IMR-90 (cell line): ENCODE measurements around the gene ZNFX1. TPM values are rescaled to one million over a fixed set of nuclear protein-coding genes. Genes with fewer than 3 reads are reported as not detected.
A peak's percentile ranks its signal among the peaks of the same experiment; 100 is the strongest.

Experiments
- ATAC-seq: fragments of 200-7000 bp; cut with Tn5 transposase; 2 replicates; pipeline ENCODE4 v1.9.1; 2020; ENCODE audit warnings: low read depth, mild to moderate bottlenecking, moderate library complexity
- BruUV-seq: library from RNA; stranded (reverse); fragments of 400-500 nt; replicated peaks from 2 replicates; lab custom pipeline; 2021; lab: Mats Ljungman, UMichigan
- CTCF ChIA-PET: fragments of 300-600 bp; formaldehyde crosslinking; extraction: SDS; loops from one replicate; lab custom pipeline; 2021; ENCODE audit warnings: antibody characterized with exemption; lab: Yijun Ruan, JAX
- POLR2A ChIA-PET: fragments of 300-600 bp; sonication (Branson Sonifier 250); formaldehyde crosslinking; loops from one replicate; lab custom pipeline; 2022; ENCODE audit warnings: antibody characterized with exemption; ENCODE audit not compliant: unreplicated experiment; lab: Charles Lee
- DNase-seq: peaks from one replicate; pipeline ENCODE4 v3.0.0; 2013
- H2AFZ ChIP-seq: replicated peaks from 2 replicates; pipeline ENCODE3; 2013; ENCODE audit warnings: low read length, mild to moderate bottlenecking; ENCODE audit not compliant: poor library complexity
- H2AK5ac ChIP-seq: 2 replicates; pipeline ENCODE4 v1.6.1; 2013; ENCODE audit warnings: low read depth, low read length, inconsistent platforms
- H2AK9ac ChIP-seq: replicated peaks from 2 replicates; pipeline ENCODE3; 2013; ENCODE audit warnings: mild to moderate bottlenecking, low read depth, low read length, moderate library complexity; ENCODE audit not compliant: poor library complexity
- H2BK120ac ChIP-seq: 2 replicates; pipeline ENCODE4 v1.6.1; 2013; ENCODE audit warnings: low read depth, low read length, inconsistent platforms
- H2BK15ac ChIP-seq: 3 replicates; pipeline ENCODE4 v1.6.1; 2013; ENCODE audit warnings: low read depth, low read length, inconsistent platforms
- H2BK20ac ChIP-seq: 2 replicates; pipeline ENCODE4 v1.6.1; 2013; ENCODE audit warnings: low read depth, mild to moderate bottlenecking, inconsistent platforms, low read length, moderate library complexity
- H2BK5ac ChIP-seq: 2 replicates; pipeline ENCODE4 v1.6.1; 2013; ENCODE audit warnings: mild to moderate bottlenecking, low read depth, low read length, inconsistent platforms; ENCODE audit not compliant: poor library complexity, severe bottlenecking
- H3K14ac ChIP-seq: replicated peaks from 2 replicates; pipeline ENCODE4 v1.6.1; 2013; ENCODE audit warnings: low read depth, low read length, inconsistent platforms
- H3K18ac ChIP-seq: 2 replicates; pipeline ENCODE4 v1.6.1; 2013; ENCODE audit warnings: low read depth, low read length, control low read depth
- H3K23ac ChIP-seq: 2 replicates; pipeline ENCODE4 v1.6.1; 2013; ENCODE audit warnings: low read depth, low read length, inconsistent platforms
- H3K27ac ChIP-seq: 2 replicates; pipeline ENCODE4 v1.5.1; 2013; ENCODE audit warnings: mild to moderate bottlenecking, control low read depth, low read length; ENCODE audit not compliant: insufficient read depth
- H3K27me3 ChIP-seq: 2 replicates; pipeline ENCODE4 v1.6.1; 2013; ENCODE audit warnings: low read length; ENCODE audit not compliant: control insufficient read depth, insufficient read depth
- H3K36me3 ChIP-seq: 2 replicates; pipeline ENCODE4 v1.6.1; 2013; ENCODE audit warnings: low read length, mixed read lengths; ENCODE audit not compliant: control insufficient read depth, insufficient read depth
- H3K4ac ChIP-seq: 2 replicates; pipeline ENCODE4 v1.6.1; 2013; ENCODE audit warnings: low read depth, low read length, inconsistent platforms
- H3K4me1 ChIP-seq: 2 replicates; pipeline ENCODE4 v1.6.1; 2013; ENCODE audit warnings: low read length, mixed read lengths; ENCODE audit not compliant: control insufficient read depth, insufficient read depth
- H3K4me2 ChIP-seq: 2 replicates; pipeline ENCODE4 v1.6.1; 2013; ENCODE audit warnings: low read depth, mild to moderate bottlenecking, control low read depth, low read length, moderate library complexity
- H3K4me3 ChIP-seq: 2 replicates; pipeline ENCODE4 v1.5.1; 2013; ENCODE audit warnings: low read depth, mild to moderate bottlenecking, control low read depth, low read length, moderate library complexity; ENCODE audit not compliant: insufficient read depth
- H3K56ac ChIP-seq: 2 replicates; pipeline ENCODE4 v1.6.1; 2013; ENCODE audit warnings: low read length, inconsistent platforms; ENCODE audit not compliant: insufficient read depth; ENCODE audit errors: extremely low read depth
- H3K79me1 ChIP-seq, 2 experiments: 2 replicates each; pipeline ENCODE4 v1.6.1; 2013; ENCODE audit warnings: low read length in 2 of 2, inconsistent platforms in 1 of 2, low read depth in 1 of 2
- H3K9ac ChIP-seq: 2 replicates; pipeline ENCODE4 v1.6.1; 2013; ENCODE audit warnings: low read depth, low read length, control low read depth
- H3K9me1 ChIP-seq: 2 replicates; pipeline ENCODE4 v1.6.1; 2013; ENCODE audit warnings: low read length, inconsistent platforms; ENCODE audit not compliant: insufficient read depth
- H3K9me3 ChIP-seq: 2 replicates; pipeline ENCODE4 v1.6.1; 2013; ENCODE audit warnings: low read length; ENCODE audit not compliant: control insufficient read depth, insufficient read depth
- H4K20me1 ChIP-seq: 2 replicates; pipeline ENCODE4 v1.6.1; 2013; ENCODE audit warnings: low read length, inconsistent platforms; ENCODE audit not compliant: insufficient read depth
- H4K5ac ChIP-seq: 2 replicates; pipeline ENCODE4 v1.6.1; 2013; ENCODE audit warnings: mild to moderate bottlenecking, low read depth, low read length, control low read depth
- H4K8ac ChIP-seq, 2 experiments: 2 replicates each; pipeline ENCODE4 v1.6.1; 2013; ENCODE audit warnings: low read depth in 2 of 2, low read length in 2 of 2, control low read depth in 1 of 2, inconsistent platforms in 1 of 2
- H4K91ac ChIP-seq: 2 replicates; pipeline ENCODE4 v1.6.1; 2013; ENCODE audit warnings: low read depth, low read length, inconsistent platforms; ENCODE audit not compliant: insufficient read depth
- BHLHE40 ChIP-seq: fragments of 150-350 bp; IDR thresholded peaks from 2 replicates; pipeline ENCODE4 v1.6.1; 2016; ENCODE audit warnings: mild to moderate bottlenecking, low read depth, low read length
- ELK1 ChIP-seq: fragments of 150-350 bp; IDR thresholded peaks from 2 replicates; pipeline ENCODE4 v1.6.1; 2016; ENCODE audit warnings: low read depth, mild to moderate bottlenecking, low read length, moderate library complexity, borderline replicate concordance
- FOS ChIP-seq: fragments of 150-350 bp; IDR thresholded peaks from 2 replicates; pipeline ENCODE4 v1.6.1; 2016; ENCODE audit warnings: low read depth, low read length
- WGBS, 2 experiments: methylation state at CpG; one replicate each; pipeline versions ENCODE4 v1.1.5 to v1.1.7; 2013; ENCODE audit warnings: missing lambda C conversion rate in 2 of 2; ENCODE audit not compliant: insufficient read length in 1 of 2; ENCODE audit errors: extremely low coverage in 2 of 2; 5-methylcytosine and 5-hydroxymethylcytosine counted together
- dilution Hi-C: fragments of 300-500 bp; cut with HindIII; formaldehyde crosslinking; loops from one replicate; pipeline ENCODE4 v1.14.3; 2018; ENCODE audit warnings: low sequenced_read_pairs; ENCODE audit not compliant: unreplicated experiment
- in situ Hi-C: fragments of 300-500 bp; cut with MboI; formaldehyde crosslinking; loops from 3 replicates; pipeline ENCODE4 v1.14.3; 2019; ENCODE audit warnings: low sequenced_read_pairs, inconsistent platforms, mixed read lengths
- intact Hi-C: fragments of 100-400 bp; cut with micrococcal nuclease; formaldehyde crosslinking; loops from 2 replicates; pipeline ENCODE4 v1.10.0; 2022
- polyA plus RNA-seq, 3 experiments: library from polyadenylated mRNA; depleted of rRNA; stranded (reverse); fragments of >200 nt; gene quantifications; 2 replicates each; pipeline ENCODE4 v1.2.3, GENCODE V29; 2012; ENCODE audit warnings: low replicate concordance in 1 of 3
- total RNA-seq: library from RNA; depleted of rRNA; stranded (reverse); fragments of >200 nt; gene quantifications from 2 replicates; pipeline ENCODE4 v1.2.3, GENCODE V29; 2012

ZNFX1 gene
- total and polyA plus RNA-seq, 2 of the 4 experiments (the other 2 are of a cell fraction) = 10.9 to 60.9 TPM

GRCh38 chr20:49247169-49247723, 30.6 kb downstream of the ZNFX1 start:
- Histone ChIP-seq H3K4me1 (peaks cover 3% of the 10 kb centered on the region; the same call in 1 of the 2 replicates), H3K56ac (no peak overlapping the region), H2AFZ (no peak overlapping the region), H3K4ac (no peak overlapping the region), H3K4me2 (no peak overlapping the region), H2AK5ac (no peak overlapping the region), H3K79me1 (peaks cover 4 to 12% of the 10 kb centered on the region in 2 experiments; a peak in 2 of 4 replicates), H3K4me3 (no peak overlapping the region), H2BK15ac (no peak overlapping the region), H2BK20ac (no peak overlapping the region), H4K91ac (no peak overlapping the region), H2BK5ac (no peak overlapping the region), H3K9me1 (no peaks in the 10 kb centered on the region), H3K14ac (no peak overlapping the region), H3K27me3 (no peaks in the 10 kb centered on the region), H4K8ac (no peak overlapping the region), H4K5ac (no peak overlapping the region), H4K20me1 (peaks cover 17% of the 10 kb centered on the region), H3K9ac (no peak overlapping the region), H3K36me3 (peaks cover 74% of the 10 kb centered on the region), H3K9me3 (no peaks in the 10 kb centered on the region), H3K27ac (no peak overlapping the region), H2BK120ac (no peak overlapping the region), H3K23ac (no peak overlapping the region), H3K18ac (no peak overlapping the region), H2AK9ac (no peak overlapping the region)
- no peak for ATAC-seq
- in situ Hi-C loops = no loop called here
- WGBS, 2 experiments = 97% methylated on average over 7 of the region's 8 CpGs; no CpG with 5 or more reads in 1 of the 2 experiments
- no peak for DNase-seq
- POLR2A ChIA-PET = no interaction called here
- BruUV-seq = TSS peak; percentile 43
- TF ChIP-seq FOS (no peak), BHLHE40 (no peak), ELK1 (no peak)
- dilution Hi-C loops = no loop called here
- intact Hi-C loops = no loop called here
- CTCF ChIA-PET = interaction anchor here (1.3 to 2.0 kb wide), 4 partner anchors 10 to 73 kb away, joined by 3 to 8 read pairs (median 6); no protein-coding TSS in a partner anchor
